GM12801 (cell line): Measurements from ENCODE around the gene MGP.

Source experiments
- CTCF ChIP-seq: IDR thresholded peaks from one replicate; pipeline ENCODE4 v1.5.1; 2011; ENCODE audit warnings: control low read depth; ENCODE audit not compliant: insufficient read length; ENCODE audit errors: extremely low read depth

Gene MGP

DNA sequence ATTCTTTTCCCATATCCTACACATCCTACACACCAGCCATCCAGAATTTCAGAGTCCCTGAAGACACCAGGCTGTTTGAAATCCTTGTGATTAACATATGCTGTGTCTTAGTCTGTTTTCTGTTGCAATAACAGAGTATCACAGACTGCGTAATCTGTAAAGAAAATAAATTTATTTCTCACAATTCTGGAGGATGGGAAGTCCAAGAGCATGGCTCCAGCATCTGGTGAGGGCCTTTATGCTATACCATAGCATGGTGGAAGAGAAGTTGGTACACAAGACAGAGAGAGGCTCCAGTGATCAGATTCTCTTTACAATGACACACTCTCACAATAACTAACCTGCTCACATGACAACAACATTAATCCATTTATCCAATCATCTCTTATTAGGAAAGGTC is 46.4 kb downstream of the MGP start:
- no peak for TF ChIP-seq CTCF

DNA sequence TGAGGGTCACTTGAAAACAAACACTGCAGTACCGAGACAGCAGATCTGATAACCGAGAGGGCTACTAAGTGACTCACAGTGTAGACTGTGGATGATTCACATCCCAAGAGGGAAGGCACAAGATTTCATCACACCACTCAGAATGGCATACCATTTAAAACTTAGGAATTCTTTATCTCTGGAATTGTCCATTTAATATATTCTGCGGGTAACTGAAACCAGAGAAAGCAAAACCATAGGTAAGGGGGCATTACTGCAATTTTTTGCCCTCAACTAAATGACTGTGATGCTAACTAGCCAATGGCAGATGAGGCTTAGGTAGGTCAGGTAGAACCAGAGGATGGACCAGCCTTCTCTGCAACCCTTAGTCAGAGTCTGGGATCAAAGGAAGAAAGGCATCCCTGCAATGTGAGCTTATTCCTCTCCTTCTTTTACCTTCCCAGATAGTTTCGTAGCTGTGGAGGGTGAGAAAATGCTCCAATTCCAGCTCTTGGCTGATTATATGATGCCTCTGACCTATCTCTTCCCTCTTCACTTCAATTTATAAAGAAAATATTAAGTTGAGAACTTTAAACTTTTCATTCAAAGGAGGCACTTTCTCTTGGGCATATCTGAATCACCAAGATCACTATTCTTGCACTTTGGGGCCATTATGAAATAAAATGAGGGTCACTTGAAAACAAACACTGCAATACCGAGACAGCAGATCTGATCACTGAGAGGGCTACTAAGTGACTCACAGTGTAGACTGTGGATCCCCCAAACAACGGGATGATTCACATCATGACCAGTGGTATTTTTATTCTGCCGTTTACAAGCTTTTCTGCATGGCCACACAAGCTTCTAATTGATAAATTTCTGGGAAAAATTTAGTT is 49.1 kb downstream of the MGP start:
- TF ChIP-seq CTCF, result no peak

DNA sequence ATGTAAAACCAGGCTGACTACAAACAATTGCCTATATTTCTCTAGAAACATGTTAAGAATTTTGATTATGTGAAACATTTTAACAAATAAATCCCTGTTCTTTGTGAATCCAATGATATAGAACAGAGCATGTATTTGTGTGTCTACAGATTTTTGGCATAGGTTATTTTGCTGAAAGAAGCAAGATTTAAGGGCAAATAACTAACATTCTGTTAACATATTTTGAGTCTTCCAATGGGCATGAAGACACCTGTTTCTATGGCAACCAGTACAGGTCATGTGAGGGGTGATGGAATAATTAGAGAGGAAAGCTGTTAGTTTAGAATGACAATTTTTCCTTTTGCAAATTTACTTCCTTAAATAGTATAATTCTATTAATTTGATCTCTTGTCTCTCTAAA is 51.1 kb downstream of the MGP start:
- TF ChIP-seq CTCF, result no peak

DNA sequence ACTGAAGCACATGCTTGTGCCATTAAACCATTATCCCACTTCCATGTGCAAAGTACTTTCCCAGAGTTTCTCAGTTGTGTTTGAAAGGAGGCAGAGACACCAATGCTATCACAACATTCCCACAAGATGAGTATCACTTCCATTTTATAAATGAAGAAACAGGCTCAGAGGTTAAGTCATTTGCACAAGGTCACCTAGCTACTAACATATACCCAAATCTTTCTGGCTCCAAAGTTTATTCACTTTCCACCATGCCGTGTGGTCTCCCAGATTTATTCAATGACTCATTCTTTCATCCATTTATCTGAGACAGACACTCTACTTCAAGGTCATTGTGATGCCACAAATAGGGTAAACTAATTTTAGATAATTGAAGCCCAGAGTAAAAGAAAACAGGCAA is 51.7 kb downstream of the MGP start:
- no peak for TF ChIP-seq CTCF

DNA sequence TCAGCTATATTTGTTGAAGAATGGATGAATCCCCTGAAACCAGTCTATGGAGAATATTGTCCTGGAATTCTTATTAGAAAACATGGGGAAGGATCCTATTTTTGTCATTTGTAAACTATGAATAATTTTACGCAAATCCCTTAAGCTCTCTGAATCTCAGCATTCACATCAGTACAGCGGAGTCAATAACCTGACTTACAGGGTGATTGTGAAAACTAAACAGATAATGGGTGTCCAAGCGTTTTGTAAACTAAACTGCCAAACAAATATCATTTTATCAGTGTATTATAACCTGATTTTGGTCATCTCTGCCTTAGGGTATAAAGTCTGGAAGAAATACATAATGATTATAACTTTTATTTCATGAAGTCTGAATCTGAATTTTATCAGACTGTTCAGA is 52.3 kb downstream of the MGP start:
- TF ChIP-seq CTCF, result no peak
